Suprapubic skin (tissue), 3 donors: Measurements from ENCODE around the gene ATP2C2.

Experiments
- EP300 ChIP-seq: sonication (generic); formaldehyde crosslinking; IDR thresholded peaks from one replicate; pipeline ENCODE4 v1.6.1; 2017; ENCODE audit warnings: antibody characterized with exemption
- TF ChIP-seq, protein P1 (sequence below), 2 donors: fragments of 200-600 bp in 1 of 2; fragments of 450-650 bp in 1 of 2; sonication (generic) in 1 of 2; IDR thresholded peaks; one replicate each; pipeline ENCODE4 v1.5.1; 2016 to 2019; ENCODE audit warnings: antibody characterized with exemption in 2 of 2, mild to moderate bottlenecking in 1 of 2, moderate library complexity in 1 of 2

DNA sequence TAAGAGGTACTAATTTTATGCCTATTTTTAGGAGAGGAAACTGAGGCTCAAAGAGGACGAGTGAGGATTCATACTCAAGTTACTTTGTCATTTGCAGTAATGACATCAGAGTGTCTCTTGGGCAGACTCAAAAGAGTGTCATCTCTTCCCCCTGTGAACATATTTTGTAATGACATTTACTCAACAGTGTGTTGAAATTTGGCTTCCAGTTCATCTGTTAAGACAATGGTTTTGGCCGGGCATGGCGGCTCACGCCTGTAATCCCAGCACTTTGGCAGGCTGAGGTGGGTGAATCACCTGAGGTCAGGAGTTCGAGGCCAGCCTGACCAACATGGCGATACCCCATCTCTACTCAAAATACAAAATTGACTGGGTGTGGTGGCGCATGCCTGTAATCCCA is 44.7 kb upstream of the ATP2C2 start:
- TF ChIP-seq, protein P1, sequence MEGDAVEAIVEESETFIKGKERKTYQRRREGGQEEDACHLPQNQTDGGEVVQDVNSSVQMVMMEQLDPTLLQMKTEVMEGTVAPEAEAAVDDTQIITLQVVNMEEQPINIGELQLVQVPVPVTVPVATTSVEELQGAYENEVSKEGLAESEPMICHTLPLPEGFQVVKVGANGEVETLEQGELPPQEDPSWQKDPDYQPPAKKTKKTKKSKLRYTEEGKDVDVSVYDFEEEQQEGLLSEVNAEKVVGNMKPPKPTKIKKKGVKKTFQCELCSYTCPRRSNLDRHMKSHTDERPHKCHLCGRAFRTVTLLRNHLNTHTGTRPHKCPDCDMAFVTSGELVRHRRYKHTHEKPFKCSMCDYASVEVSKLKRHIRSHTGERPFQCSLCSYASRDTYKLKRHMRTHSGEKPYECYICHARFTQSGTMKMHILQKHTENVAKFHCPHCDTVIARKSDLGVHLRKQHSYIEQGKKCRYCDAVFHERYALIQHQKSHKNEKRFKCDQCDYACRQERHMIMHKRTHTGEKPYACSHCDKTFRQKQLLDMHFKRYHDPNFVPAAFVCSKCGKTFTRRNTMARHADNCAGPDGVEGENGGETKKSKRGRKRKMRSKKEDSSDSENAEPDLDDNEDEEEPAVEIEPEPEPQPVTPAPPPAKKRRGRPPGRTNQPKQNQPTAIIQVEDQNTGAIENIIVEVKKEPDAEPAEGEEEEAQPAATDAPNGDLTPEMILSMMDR (IDR thresholded peaks at IDR 0.05), result no peak
- no peak for TF ChIP-seq EP300
